Stimulated activated CD8-positive, alpha-beta memory T cell treated with anti-CD3 and anti-CD28 coated beads, Interleukin-15, amount 100 ng/mL, for 48 hours (primary cell): ENCODE results near the gene BCL11A.
"Not testable (repeated sequence)": the region's sequence is repeated elsewhere in the genome, so short reads cannot be mapped to it uniquely, and the experiment has no call there.

Source experiments
- DNase-seq, 2 donors: peaks; one replicate each; pipeline ENCODE4 v3.0.0-alpha.2; 2020; ENCODE audit warnings: low read depth in 2 of 2

BCL11A gene

DNA sequence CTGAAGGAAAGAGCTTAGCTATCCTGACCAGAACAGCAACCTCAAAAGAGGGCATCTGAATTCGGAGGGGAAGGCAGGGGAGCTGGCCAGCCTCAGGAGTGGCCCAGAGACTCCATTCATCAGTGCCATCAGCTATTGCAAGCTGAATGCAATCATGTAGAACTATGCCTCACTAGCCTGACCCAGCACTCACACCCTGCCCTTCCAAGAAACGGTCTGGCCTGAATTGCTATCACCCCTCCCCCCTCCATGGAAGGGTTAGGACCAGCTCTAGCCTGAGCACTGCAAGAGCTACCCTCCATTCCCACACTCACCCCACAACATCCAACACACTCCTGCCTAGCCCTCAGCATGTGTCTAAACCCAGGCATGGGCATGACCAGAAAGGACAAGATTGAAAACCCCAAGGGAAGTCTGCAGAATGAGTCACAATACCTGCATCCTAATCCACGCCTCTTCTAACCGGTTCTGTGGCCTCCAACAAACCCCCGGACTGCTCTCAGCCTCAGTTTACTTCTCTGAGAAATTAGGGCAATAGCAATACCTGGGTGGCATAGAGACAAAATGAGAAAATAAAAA is 120.3 kb downstream of the BCL11A start:
- DNase-seq, result no peak

DNA sequence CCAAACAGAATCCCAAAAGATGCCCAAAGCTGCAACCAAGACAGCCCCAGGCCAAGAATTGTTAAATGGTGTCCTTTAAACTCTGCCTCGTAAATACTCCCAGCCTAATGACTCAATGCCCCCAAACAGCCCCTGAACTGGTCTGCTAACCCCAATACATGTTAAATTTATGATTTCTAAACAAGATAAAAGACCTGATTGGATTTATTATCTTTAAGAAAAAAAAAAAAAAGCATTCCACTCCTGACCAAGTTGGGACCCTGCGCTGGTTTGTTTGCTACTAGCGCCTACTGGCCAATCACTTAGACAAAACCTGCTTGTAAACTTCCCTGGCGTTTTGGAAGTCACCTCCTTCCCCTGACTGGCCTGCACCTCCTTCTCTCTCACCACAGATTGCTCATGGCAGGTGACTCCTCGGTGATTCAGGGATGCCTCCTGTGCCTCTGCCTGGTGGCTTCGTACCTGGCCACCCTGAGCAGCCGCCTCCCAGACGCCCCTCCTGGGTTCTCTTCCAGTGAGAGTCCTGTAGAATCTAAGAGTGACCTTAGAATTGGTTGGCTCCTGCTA is 121.3 kb downstream of the BCL11A start:
- DNase-seq, result no peak

DNA sequence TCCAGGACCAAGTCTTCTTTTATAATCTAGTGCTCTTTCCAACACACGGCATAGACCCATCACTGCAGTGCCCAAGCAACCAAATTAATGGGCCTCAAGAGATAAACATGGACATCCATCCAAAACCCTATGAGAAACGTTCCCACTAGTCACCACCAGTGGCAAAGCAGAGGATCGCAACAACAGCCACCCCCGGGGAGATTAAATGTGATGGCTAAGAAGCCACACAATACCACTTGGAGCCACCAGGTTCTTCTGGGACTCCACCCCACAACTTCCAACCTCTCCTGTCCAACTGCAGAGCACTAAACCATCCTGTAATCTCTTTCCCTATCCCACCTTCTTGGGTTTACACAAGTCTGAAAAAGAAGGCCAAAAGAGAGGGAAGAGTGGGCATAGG is 123.8 kb downstream of the BCL11A start:
- DNase-seq, result no peak

DNA sequence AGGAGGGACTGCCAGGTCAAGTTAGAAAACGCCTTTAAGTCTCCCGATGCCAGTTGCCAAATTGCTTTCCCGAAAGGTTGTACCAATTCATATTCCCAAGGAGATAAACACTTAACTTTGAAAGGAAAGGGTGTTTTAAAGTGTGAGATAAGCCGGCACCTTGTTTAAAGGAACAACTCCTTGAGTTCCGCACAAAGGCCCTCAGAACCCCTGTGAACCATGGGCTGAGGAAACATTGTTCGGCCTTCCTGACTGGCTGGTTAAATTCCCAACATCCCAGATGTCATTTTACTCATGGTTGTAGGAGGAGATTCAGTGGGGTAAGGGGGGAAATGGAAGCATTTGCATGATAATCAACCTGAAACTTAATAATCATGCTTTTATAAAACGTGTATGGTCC is 126.6 kb downstream of the BCL11A start:
- no peak for DNase-seq

DNA sequence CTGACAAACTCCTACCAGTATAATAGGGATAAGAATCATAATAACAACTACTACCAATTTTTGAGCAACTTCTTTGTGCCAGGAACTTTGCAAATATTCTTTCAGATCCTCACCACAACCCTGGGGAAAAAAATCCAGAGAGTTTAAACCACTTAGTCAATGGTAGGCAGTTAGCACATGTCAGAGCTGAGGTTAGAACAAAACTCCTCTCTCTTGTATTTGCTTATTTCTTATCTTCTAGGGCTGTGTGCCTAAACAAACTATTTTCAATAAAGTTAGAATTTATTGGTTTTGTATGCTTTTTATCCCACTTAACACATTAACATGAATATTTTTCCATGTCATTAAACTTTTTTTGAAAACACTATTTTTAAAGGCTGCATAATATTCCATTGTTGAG is 127.1 kb downstream of the BCL11A start:
- DNase-seq, result no peak

DNA sequence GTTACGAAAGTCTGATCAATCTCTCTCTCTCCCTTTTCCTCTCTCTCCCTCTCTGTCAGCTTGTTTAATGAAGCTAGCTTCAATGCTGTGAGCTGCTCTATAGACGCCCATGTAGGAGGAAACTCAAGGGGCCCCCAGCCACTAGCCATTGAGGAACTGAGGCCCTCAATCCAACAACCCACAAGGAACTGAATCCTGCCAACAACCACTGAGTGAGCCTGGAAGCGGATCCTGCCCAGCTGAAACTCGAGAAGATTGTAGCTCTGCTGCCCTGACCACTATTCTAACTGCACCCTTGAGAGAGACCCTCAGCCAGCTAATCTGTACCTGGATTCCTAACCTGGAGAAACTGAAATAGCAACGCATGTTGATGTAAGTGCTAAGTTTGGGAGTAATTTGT is 129.2 kb downstream of the BCL11A start:
- DNase-seq, result no peak

DNA sequence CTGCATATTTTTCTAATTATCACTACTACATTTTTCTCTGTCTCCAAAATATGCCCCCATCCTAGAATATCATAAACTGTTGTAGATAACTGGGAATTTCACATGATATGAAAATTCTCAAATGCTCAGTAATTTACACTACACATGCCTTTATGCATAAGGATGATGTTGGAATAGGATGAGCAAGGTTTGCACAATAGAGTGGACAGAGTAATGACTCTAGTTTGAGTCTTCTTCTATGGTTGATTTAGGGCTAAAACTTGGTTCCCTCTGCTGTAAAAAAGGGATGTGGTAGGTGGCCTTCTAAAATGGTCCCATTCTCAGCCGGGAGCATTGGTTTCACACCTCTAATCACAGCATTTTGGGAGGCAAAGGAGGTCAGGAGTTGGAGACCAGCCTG is 129.9 kb downstream of the BCL11A start:
- no peak for DNase-seq

DNA sequence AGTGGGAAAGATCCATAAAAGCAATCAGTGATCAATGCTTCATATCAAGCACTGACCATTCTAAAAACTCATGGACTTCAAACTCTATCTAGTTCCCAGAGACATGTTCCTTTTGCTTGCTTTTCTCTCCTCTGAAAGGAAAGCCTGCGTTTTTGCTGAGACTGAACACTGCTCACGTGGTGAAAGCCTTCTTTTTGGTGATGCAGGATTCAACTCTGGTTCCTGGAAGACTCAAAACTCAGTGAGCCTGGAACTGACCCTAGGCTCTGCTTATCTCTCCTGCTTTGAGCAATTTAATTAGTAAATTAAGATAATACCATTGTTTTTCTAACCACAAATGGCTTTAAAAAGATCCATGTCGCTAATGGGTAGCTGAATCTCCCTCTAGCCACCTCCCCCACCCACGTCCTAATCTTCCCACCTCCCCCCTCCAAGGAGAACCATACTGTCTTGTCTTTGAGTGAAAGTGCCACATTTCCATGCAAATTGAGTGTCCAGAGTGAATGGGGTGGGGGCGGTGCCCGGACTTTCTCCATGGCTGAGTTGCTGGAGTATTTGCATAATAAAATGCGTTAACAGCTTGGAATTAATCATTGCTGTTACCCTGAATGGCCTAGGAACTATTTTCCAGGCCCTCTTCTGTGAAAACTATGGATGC is 130.5 kb downstream of the BCL11A start:
- DNase-seq, result no peak

DNA sequence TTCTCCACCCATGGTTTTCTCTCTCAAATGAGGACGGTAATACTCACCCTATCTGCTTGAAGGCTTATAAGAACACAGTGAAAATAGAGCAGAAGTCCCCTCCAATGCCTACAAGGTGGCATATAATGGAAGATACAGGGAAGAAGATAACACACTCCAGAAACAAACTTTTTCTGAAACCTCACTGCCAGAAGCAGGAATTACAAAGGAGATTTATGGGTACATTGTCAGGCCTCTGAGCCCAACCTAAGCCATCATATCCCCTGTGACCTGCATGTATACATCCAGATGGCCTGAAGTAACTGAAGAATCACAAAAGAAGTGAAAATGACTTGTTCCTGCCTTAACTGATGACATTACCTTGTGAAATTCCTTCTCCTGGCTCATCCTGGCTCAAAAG is 136.2 kb downstream of the BCL11A start:
- DNase-seq, result not testable (repeated sequence)

DNA sequence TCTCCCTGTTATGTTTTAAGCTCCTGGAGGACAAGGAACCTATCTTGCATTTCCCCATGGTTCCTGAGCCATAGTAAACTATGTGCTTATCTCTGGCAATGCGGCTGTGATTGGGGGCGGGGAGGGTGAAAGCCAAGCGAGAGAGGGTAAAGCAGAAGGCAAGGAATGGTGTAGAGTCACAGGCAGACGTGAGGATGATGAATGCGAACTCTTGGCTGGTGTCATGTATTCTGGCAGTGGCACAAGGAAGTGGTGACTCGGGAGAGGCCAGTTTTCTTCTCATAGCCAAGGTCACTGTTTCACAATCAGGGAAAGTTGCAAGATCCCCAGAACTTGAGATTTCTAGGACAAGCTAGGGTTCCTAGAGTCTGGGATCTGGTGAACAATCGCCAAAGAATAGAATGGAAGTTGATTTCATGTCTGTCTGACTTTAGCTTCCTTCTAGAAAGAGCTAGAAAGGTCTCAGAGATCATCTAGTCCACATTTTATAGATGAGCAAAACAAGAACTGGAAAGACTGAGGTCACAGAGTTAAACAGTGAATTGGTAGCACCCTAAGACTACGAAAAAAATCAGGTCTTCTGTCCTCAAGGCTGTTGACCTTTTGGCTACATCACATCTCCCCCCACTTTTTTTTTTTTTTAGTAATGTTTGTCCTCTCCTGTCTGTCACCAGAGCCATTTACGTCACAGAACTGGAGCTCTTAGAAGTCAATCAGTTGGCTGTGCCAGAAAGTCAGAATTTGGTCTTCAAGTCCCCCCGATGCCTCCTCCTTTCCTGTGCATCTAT is 137.0 kb downstream of the BCL11A start:
- DNase-seq, result no peak

DNA sequence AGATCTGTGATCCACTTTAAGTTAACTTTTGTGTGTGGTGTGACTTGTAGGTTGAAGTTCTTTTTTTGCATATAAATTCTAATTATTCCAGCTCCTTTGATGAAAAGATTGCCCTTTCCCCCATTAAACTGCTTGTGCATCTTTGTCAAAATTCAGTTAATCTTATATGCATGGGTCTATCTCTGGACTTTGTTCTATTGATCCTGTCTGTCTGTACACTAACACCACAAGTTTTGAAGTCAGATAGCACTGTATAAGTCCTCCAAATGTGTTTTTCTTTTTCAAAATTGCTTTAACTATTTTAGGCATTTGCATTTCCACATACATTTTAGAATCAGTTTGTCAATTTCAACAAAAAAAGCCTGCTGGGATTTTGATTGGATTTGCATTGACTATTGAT is 137.6 kb downstream of the BCL11A start:
- DNase-seq, result no peak

DNA sequence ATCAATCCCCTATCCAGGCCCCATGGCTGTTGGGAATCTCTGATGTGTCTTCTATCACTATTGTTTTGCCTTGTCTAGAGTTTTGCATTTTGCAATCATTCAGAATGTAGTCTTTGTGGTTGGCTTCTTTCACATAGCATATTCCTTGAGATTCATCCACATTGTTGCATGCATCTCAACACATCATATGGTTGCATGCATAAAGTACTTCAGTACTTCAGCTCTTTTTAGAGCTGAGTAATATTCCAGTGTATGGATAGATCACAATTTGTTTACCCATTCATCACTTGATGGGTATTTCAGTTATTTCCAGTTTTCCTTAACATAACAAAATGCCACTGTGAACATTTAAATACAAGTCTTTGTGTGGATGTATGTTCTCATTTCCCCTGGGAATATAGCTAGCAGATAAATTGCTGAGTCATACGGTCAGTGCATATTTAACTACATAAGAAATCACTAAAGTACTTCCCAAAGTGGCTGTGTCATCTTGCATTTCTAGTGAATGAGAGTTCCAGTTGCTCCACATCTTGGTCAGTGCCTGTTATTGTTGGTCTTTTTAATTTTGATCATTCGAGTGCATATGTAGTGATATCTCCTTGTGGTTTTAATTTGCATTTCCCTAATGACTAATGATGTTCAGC is 138.8 kb downstream of the BCL11A start:
- no peak for DNase-seq

DNA sequence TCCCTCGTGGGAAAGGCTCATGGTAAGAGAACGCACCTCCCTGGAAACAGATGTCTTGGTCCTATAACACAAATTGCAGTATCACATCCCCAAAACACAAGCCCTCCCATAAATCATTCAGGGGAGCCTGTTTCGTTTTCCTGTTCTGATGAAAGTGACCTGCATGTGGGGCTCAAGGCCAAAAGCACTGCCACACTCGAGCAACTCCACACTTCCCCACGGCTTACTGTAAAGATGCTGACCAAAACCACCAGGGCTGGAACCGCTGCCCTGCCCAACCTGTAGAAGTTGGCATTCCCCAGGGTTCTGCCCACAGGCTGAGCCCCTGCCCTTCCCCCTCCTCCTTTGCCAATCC is 139.7 kb downstream of the BCL11A start:
- no peak for DNase-seq

DNA sequence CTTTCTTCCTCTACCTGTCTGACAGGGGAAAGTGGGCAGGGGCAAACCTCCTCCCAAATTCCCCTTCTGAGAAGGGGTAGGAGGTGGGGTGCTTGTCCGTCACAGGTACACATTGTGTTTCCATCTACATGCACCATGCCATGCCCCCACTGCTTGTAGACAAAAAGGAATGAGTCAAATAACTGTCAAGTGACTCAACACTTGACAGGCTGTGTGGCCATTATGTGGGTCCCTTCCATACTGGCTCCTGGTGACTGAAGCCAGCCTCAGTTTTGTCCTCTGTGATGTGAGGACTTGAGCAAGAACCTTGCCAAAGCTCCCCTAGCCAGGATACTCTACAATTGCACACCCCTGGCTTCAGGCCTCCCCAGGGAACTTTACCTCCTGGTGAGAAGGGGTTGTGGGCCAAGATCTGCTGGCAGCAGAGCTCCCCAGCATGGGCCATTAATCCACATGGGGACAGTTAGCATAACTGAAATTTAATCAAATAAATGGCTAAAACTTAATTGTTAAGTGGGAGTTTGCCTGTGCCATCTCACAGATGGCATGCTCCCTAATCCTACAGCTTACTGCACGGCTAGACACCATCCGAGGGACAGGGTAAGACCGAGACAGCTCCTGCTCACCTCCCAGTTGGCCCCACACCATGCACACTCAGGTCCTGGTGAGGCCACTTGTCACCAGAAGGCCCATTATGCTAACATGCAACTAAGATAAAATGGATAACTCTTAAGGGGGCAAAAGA is 140.2 kb downstream of the BCL11A start:
- DNase-seq, result no peak

DNA sequence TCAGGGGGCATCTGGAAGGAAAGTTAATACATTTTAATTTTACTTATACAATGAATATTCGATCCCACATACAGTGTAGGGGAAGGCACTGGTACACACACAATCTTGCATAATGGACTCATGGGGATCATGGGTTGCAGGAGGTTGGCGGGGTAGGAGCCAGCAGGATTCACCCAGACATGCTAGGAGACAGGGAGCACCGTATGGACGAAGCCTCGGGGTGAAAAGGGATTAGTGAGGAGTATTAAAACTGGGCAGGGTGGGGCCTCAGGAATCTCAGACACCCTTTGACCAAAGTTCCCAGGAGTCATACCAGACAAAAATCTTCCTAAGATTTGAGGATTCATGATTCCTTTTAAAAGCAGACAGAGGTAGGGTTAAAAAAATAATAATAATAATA is 140.8 kb downstream of the BCL11A start:
- DNase-seq, result no peak

DNA sequence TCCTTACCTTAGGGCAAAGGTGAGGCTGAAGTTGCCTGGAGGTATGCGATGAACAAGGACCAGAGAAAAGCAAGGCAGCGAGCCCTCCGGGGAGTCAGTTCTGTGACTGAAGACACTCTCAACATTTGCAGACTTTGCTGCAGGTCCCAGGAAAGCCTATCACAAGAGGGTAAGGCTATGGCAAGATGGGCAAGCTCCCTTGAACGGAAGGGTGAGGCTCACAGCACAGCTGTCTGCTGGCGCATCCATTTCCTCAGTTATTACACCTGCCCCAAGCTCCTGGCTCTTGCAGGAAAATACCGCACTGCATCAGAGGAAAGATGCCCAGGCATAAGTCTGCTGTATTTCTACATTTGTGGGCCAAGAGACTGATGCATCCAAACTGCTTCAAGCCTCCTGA is 141.4 kb downstream of the BCL11A start:
- no peak for DNase-seq

DNA sequence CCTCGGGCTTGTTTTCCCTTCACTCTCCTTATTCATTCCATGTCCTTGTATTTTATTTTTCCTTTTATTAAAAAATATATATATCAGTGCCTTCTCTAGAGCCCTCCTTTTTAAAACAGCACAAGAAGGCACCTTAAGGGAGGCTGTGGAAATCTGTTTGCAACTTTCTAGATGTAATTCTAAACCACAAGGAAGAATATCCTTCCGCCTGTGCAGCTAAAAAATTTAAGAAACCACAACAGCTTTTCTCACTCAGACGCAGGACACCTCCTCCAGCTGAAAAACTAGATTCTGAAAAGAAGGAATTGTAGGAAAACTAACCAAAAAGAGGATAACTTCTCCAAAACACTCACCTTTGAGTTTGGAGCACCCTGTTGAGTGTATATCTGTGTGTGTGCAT is 142.2 kb downstream of the BCL11A start:
- no peak for DNase-seq

DNA sequence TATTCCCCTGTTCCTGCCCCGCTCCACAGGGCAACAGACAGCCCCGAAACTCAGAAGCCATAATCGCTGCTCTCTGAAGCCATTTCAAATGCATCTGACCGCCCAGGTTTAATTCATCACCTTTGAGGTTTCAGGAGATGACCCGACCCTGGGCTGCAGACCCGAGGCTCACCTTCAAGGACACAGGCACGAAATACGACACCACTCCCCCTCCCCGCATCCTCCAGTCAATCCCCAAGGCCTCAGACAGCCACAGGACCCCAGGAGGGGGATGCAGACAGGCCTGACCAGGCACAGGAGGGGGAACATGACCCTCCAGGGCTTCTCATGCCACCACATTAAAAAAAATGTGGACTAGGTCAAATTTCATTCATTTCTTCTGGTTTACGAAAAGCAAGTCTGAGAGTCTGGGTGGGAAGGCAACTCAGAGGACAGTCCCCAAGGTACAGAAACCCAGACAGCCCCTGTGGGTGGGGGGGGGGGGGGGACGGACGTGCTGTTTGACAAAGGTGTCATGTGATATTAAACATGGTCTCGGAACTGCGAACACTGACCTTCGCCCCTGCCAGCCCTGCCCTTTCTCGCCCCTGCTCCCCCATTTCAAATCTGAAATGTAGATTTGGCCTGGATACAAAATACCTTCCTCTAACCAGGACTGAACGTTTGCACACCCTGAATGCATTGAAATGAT is 142.9 kb downstream of the BCL11A start:
- no peak for DNase-seq

DNA sequence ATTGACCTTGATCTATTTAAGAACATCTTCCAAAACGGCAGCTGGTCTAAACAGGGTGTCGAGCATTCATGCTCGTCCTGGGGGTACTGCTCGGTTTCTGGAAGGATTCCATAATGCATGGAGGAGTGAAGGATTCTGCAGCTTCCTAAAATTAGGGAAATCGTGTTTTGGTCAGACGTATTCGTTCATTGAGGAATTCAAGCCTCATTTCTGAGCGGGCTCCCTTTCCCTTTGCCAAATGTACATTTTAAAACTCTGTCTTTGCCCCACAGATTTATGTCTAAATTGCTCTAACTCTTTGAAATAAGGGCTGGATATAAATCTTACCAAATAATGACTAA is 144.0 kb downstream of the BCL11A start:
- DNase-seq, result no peak

DNA sequence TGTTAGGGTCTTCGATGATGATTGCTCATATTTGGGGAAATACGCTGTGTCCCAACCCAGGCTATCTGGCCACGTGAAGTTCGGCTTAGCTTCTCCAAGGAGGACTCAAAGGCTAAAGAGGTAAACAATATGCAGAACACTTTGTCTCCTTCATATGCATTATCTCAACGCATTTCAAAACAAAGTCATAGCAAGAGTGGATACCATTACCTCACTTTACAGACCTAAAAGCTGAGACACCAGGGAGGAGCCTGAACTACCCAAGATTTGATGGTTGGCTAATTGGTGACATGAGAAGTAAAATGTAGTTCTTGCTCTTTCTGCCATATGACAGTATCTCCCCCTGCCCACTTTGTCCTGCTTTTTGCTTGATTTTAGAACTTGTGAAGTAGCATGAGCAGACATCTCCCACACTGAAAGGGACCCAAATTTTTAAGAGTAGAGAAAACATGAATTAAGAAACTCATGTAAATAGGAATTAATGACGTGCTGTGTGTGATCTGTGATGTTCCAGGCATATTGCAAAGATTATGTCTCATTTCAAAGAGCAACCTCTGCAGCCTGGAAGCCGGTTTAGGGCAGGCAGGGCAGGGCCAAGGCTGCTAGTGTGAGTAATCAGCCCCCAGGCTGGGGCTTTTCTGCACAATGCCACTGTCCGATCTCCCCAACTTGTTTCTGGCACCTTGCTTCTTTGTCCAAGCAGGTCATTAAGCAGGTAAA is 144.5 kb downstream of the BCL11A start:
- no peak for DNase-seq

DNA sequence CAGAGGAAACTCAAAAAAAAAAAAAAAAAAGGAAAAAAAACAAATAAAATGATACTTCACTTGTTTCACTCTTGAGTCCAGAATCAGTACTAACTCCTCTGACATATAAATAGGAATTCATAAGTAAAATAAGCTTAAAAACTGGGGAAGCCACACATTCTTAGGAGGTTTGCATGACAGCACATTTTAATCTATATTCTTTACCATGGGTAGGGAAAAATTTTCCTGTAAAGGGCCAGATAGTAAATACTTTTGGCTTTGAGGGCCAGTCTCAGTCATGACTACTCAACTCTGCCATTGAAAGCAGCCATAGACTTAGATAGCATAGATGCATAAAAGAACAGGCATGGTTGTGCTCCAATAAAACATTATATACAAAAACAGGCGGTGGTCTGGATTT is 145.2 kb downstream of the BCL11A start:
- DNase-seq, result no peak
